ENCODE data around the gene OSBPL8. TPM values are rescaled to one million over a fixed set of nuclear protein-coding genes. Genes with fewer than 3 reads are reported as not detected.

The OSBPL8 gene
- total RNA-seq, 4 donors from 2014 or later = 15.5 to 241 (median 29.4) TPM

DNA sequence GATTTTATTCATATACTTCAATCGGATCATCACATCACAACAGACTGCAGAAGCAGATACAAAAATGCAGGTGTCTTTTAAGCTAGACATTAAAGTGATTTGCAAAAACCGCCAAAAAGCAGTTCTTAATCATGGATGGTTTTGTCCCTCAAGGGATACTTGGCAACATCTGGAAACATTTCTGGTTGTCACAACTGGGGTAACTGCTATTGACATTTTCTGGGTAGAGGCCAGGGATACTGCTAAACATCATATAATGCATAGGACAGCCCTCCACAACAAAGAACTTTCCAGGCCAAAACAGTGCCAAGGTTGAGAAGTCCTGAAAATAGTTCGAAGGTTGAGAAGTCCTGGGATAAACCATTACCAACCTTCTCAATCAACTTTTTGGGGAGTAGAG, 109.6 kb downstream of the OSBPL8 start:
- Histone ChIP-seq H3K4me3 (no peak overlapping the region), H3K36me3 (no peaks in the 10 kb centered on the region), H3K4me1 (peaks cover 0 to 5% (median 0%) of the 10 kb centered on the region in 4 donors), H3K27me3 (no peaks in the 10 kb centered on the region), H3K9me3 (no peaks in the 10 kb centered on the region), H3K27ac (no peak overlapping the region)
- intact Hi-C loops (cut with DNase I; ENCODE audit: low total_unique reads) (no loop called here), in situ Hi-C loops (cut with MboI; ENCODE audit: low pct_ligation_motif_present in 1 of 4, low pct_unique_long_range_greater_than_20kb in 1 of 4, low sequenced_read_pairs in 3 of 4) (loop anchor here in 1 of 4 donors (25.0 kb wide), 1 partner anchor 112 kb away; the partner anchor contains the start of gene OSBPL8)
- 89 to 93% methylated on average over 3 of the region's 3 CpGs for WGBS, 2 donors (ENCODE audit: low coverage in 1 of 2)
- DNase-seq = no peak
- no peak for TF ChIP-seq POLR2AphosphoS5 (IDR thresholded peaks at IDR 0.05)
- TF ChIP-seq EP300 (IDR thresholded peaks at IDR 0.05; ENCODE audit: low read depth) = no peak
- TF ChIP-seq, protein P1, sequence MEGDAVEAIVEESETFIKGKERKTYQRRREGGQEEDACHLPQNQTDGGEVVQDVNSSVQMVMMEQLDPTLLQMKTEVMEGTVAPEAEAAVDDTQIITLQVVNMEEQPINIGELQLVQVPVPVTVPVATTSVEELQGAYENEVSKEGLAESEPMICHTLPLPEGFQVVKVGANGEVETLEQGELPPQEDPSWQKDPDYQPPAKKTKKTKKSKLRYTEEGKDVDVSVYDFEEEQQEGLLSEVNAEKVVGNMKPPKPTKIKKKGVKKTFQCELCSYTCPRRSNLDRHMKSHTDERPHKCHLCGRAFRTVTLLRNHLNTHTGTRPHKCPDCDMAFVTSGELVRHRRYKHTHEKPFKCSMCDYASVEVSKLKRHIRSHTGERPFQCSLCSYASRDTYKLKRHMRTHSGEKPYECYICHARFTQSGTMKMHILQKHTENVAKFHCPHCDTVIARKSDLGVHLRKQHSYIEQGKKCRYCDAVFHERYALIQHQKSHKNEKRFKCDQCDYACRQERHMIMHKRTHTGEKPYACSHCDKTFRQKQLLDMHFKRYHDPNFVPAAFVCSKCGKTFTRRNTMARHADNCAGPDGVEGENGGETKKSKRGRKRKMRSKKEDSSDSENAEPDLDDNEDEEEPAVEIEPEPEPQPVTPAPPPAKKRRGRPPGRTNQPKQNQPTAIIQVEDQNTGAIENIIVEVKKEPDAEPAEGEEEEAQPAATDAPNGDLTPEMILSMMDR (IDR thresholded peaks at IDR 0.05) = no peak
- TF ChIP-seq POLR2A (IDR thresholded peaks at IDR 0.05) = no peak

DNA sequence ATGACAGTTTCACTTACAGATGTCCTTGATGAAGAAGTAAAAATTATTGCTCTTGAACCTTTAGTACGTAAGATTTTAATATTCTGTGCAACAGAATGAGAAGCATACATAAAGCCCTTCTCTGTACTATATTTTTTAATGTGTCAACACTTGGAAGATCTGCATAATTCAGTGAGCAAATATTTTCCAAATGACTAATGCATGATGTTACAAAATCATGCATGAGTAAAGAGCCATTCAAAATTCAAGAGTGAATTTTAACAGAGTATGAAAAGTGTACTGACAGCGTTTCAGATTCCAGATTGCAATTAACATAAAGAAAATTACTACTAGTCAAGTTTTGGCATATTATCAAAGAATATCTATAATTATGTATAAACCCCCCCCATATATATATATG, 110.0 kb downstream of the OSBPL8 start:
- Histone ChIP-seq H3K36me3 (no peaks in the 10 kb centered on the region), H3K4me1 (peaks cover 0 to 5% (median 0%) of the 10 kb centered on the region in 4 donors), H3K27ac (no peak overlapping the region), H3K4me3 (no peak overlapping the region), H3K27me3 (no peaks in the 10 kb centered on the region), H3K9me3 (no peaks in the 10 kb centered on the region)
- in situ Hi-C loops (cut with MboI; ENCODE audit: low pct_ligation_motif_present in 1 of 4, low pct_unique_long_range_greater_than_20kb in 1 of 4, low sequenced_read_pairs in 3 of 4) = no loop called here
- intact Hi-C loops (cut with DNase I; ENCODE audit: low total_unique reads) = no loop called here
- TF ChIP-seq, protein P1 (IDR thresholded peaks at IDR 0.05) = no peak
- TF ChIP-seq EP300 (IDR thresholded peaks at IDR 0.05; ENCODE audit: low read depth) = no peak
- DNase-seq = no peak
- 79 to 84% methylated on average over 2 of the region's 2 CpGs for WGBS, 2 donors (ENCODE audit: low coverage in 1 of 2)

DNA sequence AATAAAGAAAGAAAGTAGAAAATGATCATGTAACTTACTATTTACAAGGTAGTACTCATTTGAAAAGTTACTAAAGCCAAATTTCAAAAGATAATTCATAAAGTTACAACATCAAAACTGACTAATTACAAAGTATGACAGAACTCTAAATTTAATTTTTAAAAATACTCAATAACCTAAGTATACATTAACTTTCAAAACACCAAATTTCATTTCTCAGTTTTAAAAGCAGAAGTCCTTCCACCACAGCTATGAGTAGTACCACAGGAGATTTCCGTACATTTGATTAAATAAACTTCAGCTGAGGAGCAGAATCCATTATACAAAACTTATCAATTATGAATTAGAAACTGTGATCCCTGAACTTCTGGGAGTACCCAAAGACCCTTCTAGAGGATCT, 110.6 kb downstream of the OSBPL8 start:
- WGBS, 2 donors (ENCODE audit: low coverage in 1 of 2) = 88 to 100% methylated on average over 1 of the region's 1 CpG
- Histone ChIP-seq H3K9me3 (no peaks in the 10 kb centered on the region), H3K4me1 (peaks cover 0 to 5% (median 0%) of the 10 kb centered on the region in 4 donors), H3K27ac (no peak overlapping the region), H3K27me3 (no peaks in the 10 kb centered on the region), H3K36me3 (no peaks in the 10 kb centered on the region), H3K4me3 (no peak overlapping the region)
- in situ Hi-C loops (cut with MboI; ENCODE audit: low pct_ligation_motif_present in 1 of 4, low pct_unique_long_range_greater_than_20kb in 1 of 4, low sequenced_read_pairs in 3 of 4) = no loop called here
- intact Hi-C loops (cut with DNase I; ENCODE audit: low total_unique reads) = no loop called here
- TF ChIP-seq EP300 (IDR thresholded peaks at IDR 0.05; ENCODE audit: low read depth) = no peak
- no peak for TF ChIP-seq POLR2A (IDR thresholded peaks at IDR 0.05)
- TF ChIP-seq, protein P1 (IDR thresholded peaks at IDR 0.05) = no peak
- TF ChIP-seq POLR2AphosphoS5 (IDR thresholded peaks at IDR 0.05) = no peak
- DNase-seq = no peak

DNA sequence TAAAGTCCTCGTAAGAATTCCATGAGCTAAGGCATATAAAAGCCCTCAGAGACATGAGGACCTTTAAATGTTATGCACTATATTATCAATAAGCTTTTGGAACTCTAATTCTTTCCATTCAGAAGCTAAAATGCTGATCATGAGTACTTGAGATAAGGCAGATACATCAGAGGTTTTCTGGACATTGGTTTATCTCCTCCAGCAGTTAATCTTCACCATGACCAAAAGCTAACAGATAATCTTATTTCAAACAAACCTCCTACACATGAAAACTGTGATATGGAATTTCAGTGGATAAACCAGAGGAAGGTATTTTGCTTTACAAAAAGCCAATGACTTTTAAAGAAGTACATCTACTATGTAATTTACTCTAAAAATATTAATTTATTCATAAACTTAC, 113.5 kb downstream of the OSBPL8 start:
- Histone ChIP-seq H3K4me3 (no peak overlapping the region), H3K36me3 (no peaks in the 10 kb centered on the region), H3K27ac (no peak overlapping the region), H3K27me3 (no peaks in the 10 kb centered on the region), H3K9me3 (no peaks in the 10 kb centered on the region), H3K4me1 (peaks cover 0 to 5% (median 0%) of the 10 kb centered on the region in 4 donors)
- intact Hi-C loops (cut with DNase I; ENCODE audit: low total_unique reads) = no loop called here
- WGBS, 2 donors (ENCODE audit: low coverage in 1 of 2) = 97 to 100% methylated on average over 1 of the region's 1 CpG
- in situ Hi-C loops (cut with MboI; ENCODE audit: low pct_ligation_motif_present in 1 of 4, low pct_unique_long_range_greater_than_20kb in 1 of 4, low sequenced_read_pairs in 3 of 4) = no loop called here
- TF ChIP-seq POLR2AphosphoS5 (IDR thresholded peaks at IDR 0.05) = no peak
- no peak for TF ChIP-seq EP300 (IDR thresholded peaks at IDR 0.05; ENCODE audit: low read depth)
- TF ChIP-seq, protein P1 (IDR thresholded peaks at IDR 0.05) = no peak
- no peak for TF ChIP-seq POLR2A (IDR thresholded peaks at IDR 0.05)
- no peak for DNase-seq

Measured in transverse colon (tissue), 4 donors.